ENCODE data around the gene DLGAP4.

The DLGAP4 gene

DNA sequence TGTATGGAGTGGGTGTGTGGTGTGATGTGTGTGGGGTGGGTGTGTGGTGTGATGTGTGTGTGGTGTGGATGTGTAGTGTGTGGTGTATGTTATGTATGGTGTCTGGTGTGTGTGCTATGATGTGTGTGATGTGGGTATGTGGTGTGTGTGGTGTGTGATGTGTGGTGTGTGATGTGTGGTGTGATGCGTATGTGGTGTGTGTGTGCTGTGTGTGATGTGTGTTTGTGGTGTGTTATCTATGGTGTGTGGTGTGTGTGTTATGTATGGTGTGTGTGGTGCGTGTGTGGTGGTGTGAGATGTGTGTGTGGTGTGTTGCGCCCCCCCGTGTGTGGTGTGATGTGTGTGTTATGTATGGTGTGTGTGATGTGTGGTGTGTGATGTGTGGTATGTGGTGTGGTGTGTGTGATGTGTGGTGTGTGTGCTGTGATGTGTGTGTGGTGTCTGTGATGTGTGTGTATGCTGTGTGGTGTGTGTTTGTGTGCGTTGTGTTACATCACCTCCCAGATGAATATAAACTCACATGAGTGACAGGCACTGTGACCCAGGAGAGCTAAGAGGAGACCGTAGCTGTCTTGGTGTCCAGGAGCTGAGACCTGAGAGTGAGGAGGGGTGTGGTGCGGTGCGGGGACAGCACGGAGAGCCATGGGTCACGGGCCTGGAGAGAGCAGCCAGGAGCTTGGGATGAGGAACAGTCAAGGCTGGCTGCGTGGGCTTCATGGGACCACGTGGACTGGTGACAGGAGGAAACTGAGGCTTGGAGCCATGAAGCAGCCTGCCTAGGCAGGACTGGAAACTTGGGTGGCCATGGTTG lies 8.8 kb downstream of the DLGAP4 start:
- no peak overlapping the region for H3K4me3 ChIP-seq (ENCODE audit: low read depth, low read length)
- DNase-seq (ENCODE audit: low read depth), result no peak
- TF ChIP-seq, protein P1, sequence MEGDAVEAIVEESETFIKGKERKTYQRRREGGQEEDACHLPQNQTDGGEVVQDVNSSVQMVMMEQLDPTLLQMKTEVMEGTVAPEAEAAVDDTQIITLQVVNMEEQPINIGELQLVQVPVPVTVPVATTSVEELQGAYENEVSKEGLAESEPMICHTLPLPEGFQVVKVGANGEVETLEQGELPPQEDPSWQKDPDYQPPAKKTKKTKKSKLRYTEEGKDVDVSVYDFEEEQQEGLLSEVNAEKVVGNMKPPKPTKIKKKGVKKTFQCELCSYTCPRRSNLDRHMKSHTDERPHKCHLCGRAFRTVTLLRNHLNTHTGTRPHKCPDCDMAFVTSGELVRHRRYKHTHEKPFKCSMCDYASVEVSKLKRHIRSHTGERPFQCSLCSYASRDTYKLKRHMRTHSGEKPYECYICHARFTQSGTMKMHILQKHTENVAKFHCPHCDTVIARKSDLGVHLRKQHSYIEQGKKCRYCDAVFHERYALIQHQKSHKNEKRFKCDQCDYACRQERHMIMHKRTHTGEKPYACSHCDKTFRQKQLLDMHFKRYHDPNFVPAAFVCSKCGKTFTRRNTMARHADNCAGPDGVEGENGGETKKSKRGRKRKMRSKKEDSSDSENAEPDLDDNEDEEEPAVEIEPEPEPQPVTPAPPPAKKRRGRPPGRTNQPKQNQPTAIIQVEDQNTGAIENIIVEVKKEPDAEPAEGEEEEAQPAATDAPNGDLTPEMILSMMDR (IDR thresholded peaks at IDR 0.05; ENCODE audit: insufficient read depth, low read depth, low read length, missing control alignments), result no peak

DNA sequence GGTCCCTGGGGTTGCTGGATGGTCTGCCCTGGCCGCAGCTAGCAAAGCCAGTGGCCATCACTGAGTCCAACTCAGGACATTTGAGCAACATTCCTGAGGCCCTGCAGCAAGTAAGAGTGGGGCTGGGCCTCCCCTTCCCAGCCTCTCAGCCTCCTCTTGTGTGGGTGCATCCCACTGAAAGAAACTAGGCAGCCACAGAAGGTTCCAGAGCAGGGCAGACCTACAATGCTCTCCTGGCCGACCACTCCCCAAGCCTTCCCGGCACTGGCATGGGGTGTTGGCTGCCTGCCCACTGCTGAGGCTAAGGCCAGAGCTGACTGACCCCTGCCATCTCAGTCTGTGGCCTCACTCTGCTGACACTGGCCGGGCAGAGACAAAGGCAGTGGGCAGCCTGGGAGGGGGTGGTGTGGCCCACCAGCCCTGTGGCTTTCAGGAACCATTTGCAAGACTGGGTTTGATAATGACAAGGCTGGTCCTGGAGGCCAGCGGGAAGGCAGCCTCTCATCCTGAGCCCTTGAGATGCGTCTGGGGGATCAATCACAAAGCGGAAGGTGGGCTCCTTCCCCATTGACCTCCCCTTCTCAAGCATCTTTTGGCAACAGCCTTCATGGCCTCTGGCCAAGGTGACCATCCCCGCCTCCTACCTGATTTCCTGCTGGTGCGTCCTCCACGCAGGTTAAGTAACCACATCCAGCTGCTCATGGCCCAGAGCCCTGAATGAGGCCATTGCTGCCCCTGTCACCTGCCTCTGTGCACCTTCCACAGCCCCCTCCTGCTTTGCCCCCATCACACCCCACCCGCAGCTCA lies 9.6 kb downstream of the DLGAP4 start:
- no peak overlapping the region for H3K4me3 ChIP-seq (ENCODE audit: low read depth, low read length)
- DNase-seq (ENCODE audit: low read depth), result no peak
- TF ChIP-seq, protein P1 (IDR thresholded peaks at IDR 0.05; ENCODE audit: insufficient read depth, low read depth, low read length, missing control alignments), result no peak

DNA sequence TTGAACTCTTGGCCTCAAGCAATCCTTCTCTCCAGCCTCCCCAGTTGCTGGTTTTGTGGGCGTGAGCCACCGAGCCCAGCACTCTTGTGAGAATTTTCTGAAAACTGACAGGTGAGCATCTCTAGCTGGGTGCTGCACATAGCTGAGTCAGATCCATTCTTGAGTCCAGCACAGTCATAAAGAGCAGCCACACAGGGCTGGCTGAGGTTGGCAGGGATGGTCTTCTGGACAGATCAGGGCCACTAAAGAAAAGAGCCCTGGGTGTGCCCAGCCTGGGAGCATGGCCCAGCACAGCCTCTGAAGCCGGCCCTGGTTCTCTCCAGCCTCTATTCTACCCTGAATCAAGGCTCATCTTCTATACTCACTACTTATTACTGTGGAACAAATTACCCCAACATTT lies 11.5 kb downstream of the DLGAP4 start:
- TF ChIP-seq, protein P1 (IDR thresholded peaks at IDR 0.05; ENCODE audit: insufficient read depth, low read depth, low read length, missing control alignments), result no peak
- H3K4me3 ChIP-seq (ENCODE audit: low read depth, low read length), result no peak overlapping the region
- DNase-seq (ENCODE audit: low read depth), result peak; percentile 14

DNA sequence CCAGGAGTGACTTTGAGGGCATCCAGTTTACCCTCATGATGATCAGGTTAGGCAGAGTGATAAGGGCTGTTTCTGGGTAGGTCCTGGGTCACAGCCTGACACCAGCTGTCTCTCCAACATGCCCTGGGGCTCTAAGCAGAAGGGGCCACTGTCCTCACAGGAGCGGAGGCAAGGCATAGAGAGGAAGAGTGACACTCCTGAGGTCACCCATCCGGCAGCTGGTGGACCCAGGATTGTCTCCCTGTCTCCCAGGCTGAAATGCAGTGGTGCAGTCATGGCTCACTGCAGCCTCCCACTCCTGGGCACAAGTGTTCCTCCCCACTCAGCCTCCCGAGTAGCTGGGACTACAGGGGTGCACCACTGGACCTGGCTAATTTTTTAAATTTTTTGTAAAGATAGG lies 12.0 kb downstream of the DLGAP4 start:
- DNase-seq (ENCODE audit: low read depth), result no peak
- H3K4me3 ChIP-seq (ENCODE audit: low read depth, low read length), result no peak overlapping the region
- TF ChIP-seq, protein P1 (IDR thresholded peaks at IDR 0.05; ENCODE audit: insufficient read depth, low read depth, low read length, missing control alignments), result no peak

DNA sequence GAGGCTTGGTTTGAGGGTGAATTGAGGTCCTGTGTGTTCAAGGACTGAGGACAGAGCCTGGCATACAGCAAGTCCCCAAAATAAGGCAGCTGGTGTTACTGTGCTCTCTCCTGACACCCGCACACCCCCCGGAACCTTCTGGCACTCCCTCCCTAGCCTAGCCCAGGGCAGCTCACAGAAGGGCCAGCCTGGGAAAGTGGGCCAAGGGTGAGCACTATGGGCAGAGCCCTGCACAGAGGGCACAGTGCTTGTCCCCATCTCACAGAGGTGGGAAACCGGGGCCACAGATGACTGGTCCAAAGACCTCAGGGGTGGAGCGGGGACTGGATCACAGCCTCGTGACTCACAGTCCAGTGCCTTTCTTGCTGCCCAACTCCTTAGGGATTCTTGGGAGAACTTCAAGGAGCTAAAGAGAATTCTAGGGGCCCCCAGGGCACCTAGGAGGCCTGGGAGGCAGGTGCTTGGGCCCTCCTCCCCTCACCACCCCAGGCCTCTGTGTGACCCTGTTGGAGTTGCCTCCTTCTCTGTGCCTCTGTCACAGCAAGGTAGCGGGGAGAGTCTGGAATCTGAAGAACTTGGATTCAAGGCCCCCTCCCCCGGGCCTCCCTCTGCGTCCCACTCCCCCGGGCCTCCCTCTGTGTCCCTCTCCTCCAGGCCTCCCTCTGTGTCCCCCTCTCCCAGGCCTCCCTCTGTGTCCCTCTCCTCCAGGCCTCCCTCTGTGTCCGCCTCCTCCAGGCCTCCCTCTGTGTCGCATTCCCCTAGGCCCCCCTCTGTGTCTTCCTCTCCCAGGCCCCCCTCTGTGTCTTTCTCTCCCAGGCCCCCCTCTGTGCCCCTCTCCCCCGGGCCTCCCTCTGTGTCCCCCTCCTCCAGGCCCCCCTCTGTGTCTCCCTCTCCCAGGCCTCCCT lies 13.5 kb downstream of the DLGAP4 start:
- DNase-seq (ENCODE audit: low read depth), result no peak
- TF ChIP-seq, protein P1 (IDR thresholded peaks at IDR 0.05; ENCODE audit: insufficient read depth, low read depth, low read length, missing control alignments), result no peak
- no peak overlapping the region for H3K4me3 ChIP-seq (ENCODE audit: low read depth, low read length)

DNA sequence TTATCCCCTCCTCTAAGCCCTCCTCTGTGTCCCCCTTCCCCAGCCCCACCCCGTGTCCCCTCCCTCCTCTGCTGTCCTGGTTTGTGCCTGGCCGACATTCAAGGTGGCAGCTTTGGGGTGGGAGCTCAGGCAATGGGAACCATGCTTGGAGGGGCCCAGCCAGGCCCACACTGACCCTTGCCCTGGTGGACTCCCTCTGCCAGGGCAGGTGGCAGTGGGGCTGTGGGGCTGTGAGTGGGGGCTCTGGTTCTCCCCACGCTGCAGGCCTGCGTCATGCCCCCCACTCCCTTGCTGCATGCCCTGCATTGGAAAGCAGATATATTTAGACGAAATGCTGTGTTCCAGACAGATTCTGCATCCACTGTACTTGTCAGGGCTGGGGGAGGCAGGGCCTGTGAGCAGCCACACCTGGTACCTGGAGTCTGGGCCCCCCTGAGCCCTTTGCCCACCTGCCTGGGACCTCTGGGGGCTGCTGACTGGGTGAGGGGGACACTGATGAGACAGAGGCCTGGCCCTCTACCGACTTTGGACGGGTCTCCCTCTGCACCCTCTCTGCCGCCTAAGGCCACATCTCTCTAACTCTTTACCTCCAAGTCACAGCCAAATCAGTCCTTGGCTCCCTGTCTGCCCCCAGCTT lies 14.2 kb downstream of the DLGAP4 start:
- H3K4me3 ChIP-seq (ENCODE audit: low read depth, low read length), result no peak overlapping the region
- TF ChIP-seq, protein P1 (IDR thresholded peaks at IDR 0.05; ENCODE audit: insufficient read depth, low read depth, low read length, missing control alignments), result no peak
- no peak for DNase-seq (ENCODE audit: low read depth)

Data from GM12865 (cell line).